Activated CD8-positive, alpha-beta T cell treated with anti-CD3 and anti-CD28 coated beads for 36 hours (primary cell): ENCODE data around the gene DLG2. TPM values are rescaled to one million over a fixed set of nuclear protein-coding genes. Genes with fewer than 3 reads are reported as not detected.

ENCODE experiments used
- ATAC-seq: fragments of 200-7000 bp; cut with Tn5 transposase; one replicate; pipeline ENCODE4 v1.10.0; 2021; ENCODE audit warnings: mild to moderate bottlenecking, moderate library complexity
- CTCF ChIA-PET: fragments of 350-600 bp; sonication (Branson Sonifier 250); formaldehyde crosslinking; loops from one replicate; lab custom pipeline; 2021; ENCODE audit warnings: antibody characterized with exemption; lab: Charles Lee
- POLR2A ChIA-PET: fragments of 350-600 bp; sonication (Branson Sonifier 250); formaldehyde crosslinking; loops from one replicate; lab custom pipeline; 2021; ENCODE audit warnings: antibody characterized with exemption; lab: Charles Lee
- DNase-seq: peaks from one replicate; pipeline ENCODE4 v3.0.0-alpha.2; 2020
- H3K27ac Mint-ChIP-seq: one replicate; pipeline ENCODE4 v1.8.0; 2021; ENCODE audit warnings: mild to moderate bottlenecking, mixed read lengths
- H3K27me3 Mint-ChIP-seq: one replicate; pipeline ENCODE4 v1.8.0; 2021; ENCODE audit warnings: mixed read lengths
- H3K36me3 Mint-ChIP-seq: one replicate; pipeline ENCODE4 v1.8.0; 2021; ENCODE audit warnings: low read depth, mixed read lengths
- H3K4me1 Mint-ChIP-seq: one replicate; pipeline ENCODE4 v1.8.0; 2021; ENCODE audit warnings: low read depth, mixed read lengths
- H3K4me3 Mint-ChIP-seq: one replicate; pipeline ENCODE4 v1.8.0; 2021; ENCODE audit warnings: mild to moderate bottlenecking, moderate library complexity, mixed read lengths
- H3K9me3 Mint-ChIP-seq: one replicate; pipeline ENCODE4 v1.8.0; 2021; ENCODE audit warnings: mixed read lengths
- CTCF ChIP-seq: fragments of 200-600 bp; IDR thresholded peaks from one replicate; pipeline ENCODE4 v1.8.0; 2022; ENCODE audit warnings: antibody characterized with exemption, mild to moderate bottlenecking
- intact Hi-C: fragments of 100-400 bp; cut with micrococcal nuclease; formaldehyde crosslinking; loops from one replicate; pipeline ENCODE4 v1.10.0; 2022
- total RNA-seq, 2 experiments: library from RNA; stranded (reverse); gene quantifications; one replicate each; pipeline ENCODE4 v1.2.3, GENCODE V29; 2021

The DLG2 gene
- total RNA-seq, 2 experiments from 2014 or later = 2.2 to 2.6 TPM

DNA sequence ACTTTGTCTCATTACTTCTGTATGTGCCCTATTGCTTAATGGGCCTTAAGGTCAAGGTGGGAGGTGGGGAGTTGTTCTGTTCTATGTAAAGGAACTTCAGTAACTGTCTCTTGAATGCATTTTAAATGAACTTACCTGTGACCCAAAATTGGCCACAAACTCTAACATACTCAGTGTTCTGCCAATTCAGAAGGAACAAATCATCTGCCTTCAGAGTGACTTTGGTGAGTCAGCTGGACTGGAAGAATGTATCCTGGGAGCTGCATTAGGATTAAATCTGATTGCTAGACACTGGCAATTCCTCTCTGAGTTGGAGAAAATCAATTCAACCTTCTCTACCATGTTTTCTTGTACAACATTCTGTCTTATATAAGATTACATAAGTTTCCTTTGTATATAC, 1104.8 kb downstream of the DLG2 start:
- no peak for ATAC-seq
- intact Hi-C loops = no loop called here
- CTCF ChIA-PET = interaction anchor here (1.3 kb wide), 1 partner anchor 686 kb away, joined by 5 read pairs; no protein-coding TSS in a partner anchor

DNA sequence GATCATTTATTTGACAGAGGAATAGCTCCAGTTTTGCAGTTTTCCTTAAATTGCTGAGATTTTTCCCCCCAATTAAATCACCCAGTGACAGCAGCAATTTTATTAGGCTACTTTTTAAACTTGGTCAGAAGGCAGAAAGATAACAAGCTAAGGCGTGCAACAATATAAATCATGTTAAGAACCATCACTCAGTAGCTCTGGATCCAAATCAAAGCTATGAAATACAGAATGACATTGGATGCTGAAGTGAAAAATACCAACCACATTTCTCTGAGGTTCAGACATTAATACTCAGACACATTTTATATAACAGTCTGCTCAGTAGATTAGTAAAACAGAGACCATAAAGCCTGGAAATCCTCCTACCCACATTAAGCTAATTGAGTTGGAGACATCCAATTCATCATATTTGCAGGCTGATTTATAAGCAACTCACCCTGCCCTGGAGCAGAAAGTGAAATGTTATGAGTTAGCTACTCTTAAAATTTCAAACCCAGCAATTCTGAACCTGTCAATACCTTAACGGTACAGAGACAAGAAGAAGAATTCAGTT, 1108.4 kb downstream of the DLG2 start:
- DNase-seq (no peak), ATAC-seq (no peak)
- ChIA-PET CTCF (no interaction called here), POLR2A (no interaction called here)
- no peaks in the 10 kb centered on the region for H3K4me1 Mint-ChIP-seq
- no peak overlapping the region for H3K4me3 Mint-ChIP-seq
- intact Hi-C loops = no loop called here
- H3K27me3 Mint-ChIP-seq = no peaks in the 10 kb centered on the region
- H3K9me3 Mint-ChIP-seq = peaks cover 3% of the 10 kb centered on the region
- no peak overlapping the region for H3K27ac Mint-ChIP-seq
- no peak for TF ChIP-seq CTCF
- no peaks in the 10 kb centered on the region for H3K36me3 Mint-ChIP-seq

More for the DNA sequence above, 1104.8 kb downstream of the DLG2 start:
- no peaks in the 10 kb centered on the region for H3K36me3 Mint-ChIP-seq
- no peak overlapping the region for H3K27ac Mint-ChIP-seq
- TF ChIP-seq CTCF = no peak
- H3K27me3 Mint-ChIP-seq = no peaks in the 10 kb centered on the region
- DNase-seq = no peak
- POLR2A ChIA-PET = no interaction called here
- no peaks in the 10 kb centered on the region for H3K4me1 Mint-ChIP-seq
- no peak overlapping the region for H3K4me3 Mint-ChIP-seq
- peaks cover 8% of the 10 kb centered on the region for H3K9me3 Mint-ChIP-seq

DNA sequence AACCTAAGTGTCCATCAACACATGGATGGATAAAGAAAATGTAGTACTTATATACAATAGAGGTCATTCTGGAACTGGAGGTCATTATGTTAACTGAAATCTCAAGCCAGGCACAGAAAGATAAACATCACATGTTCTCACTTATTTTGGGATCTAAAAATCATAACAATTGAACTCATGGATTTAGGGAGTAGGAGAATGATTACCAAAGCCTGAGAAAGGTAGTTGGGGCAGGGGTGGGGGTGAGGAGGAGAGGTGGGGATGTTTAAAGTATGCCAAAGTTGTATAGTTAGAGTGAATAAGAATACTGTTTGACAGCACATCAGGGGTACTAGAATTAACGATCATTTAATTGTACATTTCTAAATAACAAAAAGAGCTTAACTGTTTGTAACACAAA, 1112.7 kb downstream of the DLG2 start:
- CTCF ChIA-PET = no interaction called here
- Mint-ChIP-seq H3K4me3 (no peak overlapping the region), H3K27ac (no peak overlapping the region), H3K36me3 (no peaks in the 10 kb centered on the region), H3K4me1 (no peaks in the 10 kb centered on the region), H3K9me3 (peaks cover 13% of the 10 kb centered on the region), H3K27me3 (no peaks in the 10 kb centered on the region)
- POLR2A ChIA-PET = no interaction called here
- intact Hi-C loops = no loop called here
- TF ChIP-seq CTCF = no peak
- no peak for DNase-seq
- no peak for ATAC-seq

DNA sequence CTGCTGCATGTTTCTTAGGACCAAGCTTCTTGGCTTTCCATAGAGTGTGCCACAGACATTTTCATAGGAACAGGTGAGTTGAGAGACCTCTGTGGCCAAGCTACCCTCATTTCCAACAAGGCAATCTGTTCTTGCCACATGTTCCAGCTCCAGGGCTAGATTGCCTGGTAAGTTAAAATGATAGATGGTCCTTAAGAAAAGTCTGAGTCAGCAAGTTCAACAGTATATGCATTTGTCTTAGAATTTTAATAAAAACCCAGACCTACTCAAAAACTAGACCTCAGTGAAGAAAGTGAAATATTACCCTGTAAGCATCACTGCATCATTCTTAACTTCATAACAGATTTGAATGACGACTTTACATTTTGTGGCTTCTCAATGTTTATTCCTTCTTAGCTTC, 1123.6 kb downstream of the DLG2 start:
- ChIA-PET POLR2A (no interaction called here), CTCF (no interaction called here)
- Mint-ChIP-seq H3K9me3 (peaks cover 2% of the 10 kb centered on the region), H3K27me3 (no peaks in the 10 kb centered on the region), H3K27ac (no peak overlapping the region), H3K4me3 (no peak overlapping the region), H3K36me3 (no peaks in the 10 kb centered on the region), H3K4me1 (no peaks in the 10 kb centered on the region)
- no peak for TF ChIP-seq CTCF
- no peak for ATAC-seq
- no peak for DNase-seq
- intact Hi-C loops = no loop called here

DNA sequence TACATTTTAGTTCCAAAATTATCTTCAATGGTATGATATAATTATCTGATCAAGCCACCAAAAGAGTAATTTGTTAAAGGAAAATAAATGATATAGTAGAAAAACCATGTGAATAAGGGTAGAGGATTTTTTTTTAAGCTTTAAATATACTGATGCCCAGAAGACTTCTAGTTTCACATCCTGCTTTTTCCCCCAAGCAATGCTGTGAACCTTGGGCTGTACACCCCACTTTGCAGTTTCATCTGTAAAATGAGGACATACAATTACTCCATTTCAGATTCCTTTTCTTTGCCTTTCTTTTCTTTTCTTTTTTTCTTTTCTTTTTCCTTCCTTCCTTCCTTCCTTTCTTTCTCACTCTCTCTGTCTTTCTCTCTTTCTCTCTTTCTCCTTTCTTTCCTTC, 1125.4 kb downstream of the DLG2 start:
- CTCF ChIA-PET = no interaction called here

More for the DNA sequence above, 1125.4 kb downstream of the DLG2 start:
- no peaks in the 10 kb centered on the region for H3K9me3 Mint-ChIP-seq
- DNase-seq = no peak
- POLR2A ChIA-PET = no interaction called here
- intact Hi-C loops = no loop called here
- H3K27ac Mint-ChIP-seq = no peak overlapping the region
- TF ChIP-seq CTCF = no peak
- H3K4me3 Mint-ChIP-seq = no peak overlapping the region
- ATAC-seq = no peak
- no peaks in the 10 kb centered on the region for H3K36me3 Mint-ChIP-seq
- no peaks in the 10 kb centered on the region for H3K4me1 Mint-ChIP-seq
- no peaks in the 10 kb centered on the region for H3K27me3 Mint-ChIP-seq
